GM12872 (cell line): ENCODE measurements around the gene CDK11B.

Experiments
- CTCF ChIP-seq: IDR thresholded peaks from 3 replicates; pipeline ENCODE4 v1.5.1; 2011; ENCODE audit warnings: low read depth, mild to moderate bottlenecking, low read length, moderate library complexity; ENCODE audit not compliant: insufficient read depth

The CDK11B gene

GRCh38 chr1:1617925-1618324 lies 40.9 kb downstream of the CDK11B start:
- no peak for TF ChIP-seq CTCF

GRCh38 chr1:1617516-1617915 lies 41.3 kb downstream of the CDK11B start:
- TF ChIP-seq CTCF = no peak

- TF ChIP-seq CTCF = no peak
Measured at GRCh38 chr1:1616838-1617237, 42.0 kb downstream of the CDK11B start.

- no peak for TF ChIP-seq CTCF
Measured at GRCh38 chr1:1616045-1616790, 42.6 kb downstream of the CDK11B start.

- TF ChIP-seq CTCF = no peak
Measured at GRCh38 chr1:1615256-1616044, 43.4 kb downstream of the CDK11B start, which contains the start of gene MIB2. MIB2 (plus strand) TSS chr1:1615500; CDS start chr1:1623453, 7,953 bp downstream.

- no peak for TF ChIP-seq CTCF
Measured at GRCh38 chr1:1614954-1615255, 43.9 kb downstream of the CDK11B start.

GRCh38 chr1:1614204-1614953 lies 44.4 kb downstream of the CDK11B start:
- TF ChIP-seq CTCF = no peak
